ENCODE results near the gene ATP5PO.

ATP5PO gene

DNA sequence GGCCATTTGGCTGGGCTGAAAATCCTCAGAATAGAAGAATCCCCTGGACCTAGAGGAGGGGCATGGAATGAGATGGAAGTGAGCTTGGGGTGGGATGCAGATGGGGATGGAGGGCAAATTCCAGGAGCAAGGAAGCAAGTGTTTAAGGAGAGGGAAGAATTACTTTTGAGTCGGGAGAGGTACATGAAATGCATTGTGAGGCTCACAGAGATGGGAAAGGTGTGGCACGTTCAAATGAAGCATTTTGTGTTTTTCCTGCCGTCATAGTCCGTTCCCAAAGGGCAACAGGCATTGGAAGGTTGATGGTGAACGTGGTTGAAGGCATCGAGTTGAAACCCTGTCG is 30.5 kb downstream of the ATP5PO start:
- Histone ChIP-seq H3K27ac (ENCODE audit: low read length) (no peak overlapping the region), H3K27me3 (ENCODE audit: control insufficient read depth, insufficient read depth, low read length) (no peaks in the 10 kb centered on the region), H3K4me3 (ENCODE audit: low read length) (no peak overlapping the region), H3K9me3 (ENCODE audit: control insufficient read depth, insufficient read depth, low read length) (no peaks in the 10 kb centered on the region), H3K36me3 (ENCODE audit: control insufficient read depth, insufficient read depth, low read length) (no peaks in the 10 kb centered on the region), H3K4me1 (ENCODE audit: control insufficient read depth, insufficient read depth, low read length) (peaks cover 5% of the 10 kb centered on the region)
- WGBS (ENCODE audit: insufficient coverage, insufficient read length): no CpG with 5 or more reads among the region's 7 CpGs
- DNase-seq (ENCODE audit: low read depth, low spot score): no peak

DNA sequence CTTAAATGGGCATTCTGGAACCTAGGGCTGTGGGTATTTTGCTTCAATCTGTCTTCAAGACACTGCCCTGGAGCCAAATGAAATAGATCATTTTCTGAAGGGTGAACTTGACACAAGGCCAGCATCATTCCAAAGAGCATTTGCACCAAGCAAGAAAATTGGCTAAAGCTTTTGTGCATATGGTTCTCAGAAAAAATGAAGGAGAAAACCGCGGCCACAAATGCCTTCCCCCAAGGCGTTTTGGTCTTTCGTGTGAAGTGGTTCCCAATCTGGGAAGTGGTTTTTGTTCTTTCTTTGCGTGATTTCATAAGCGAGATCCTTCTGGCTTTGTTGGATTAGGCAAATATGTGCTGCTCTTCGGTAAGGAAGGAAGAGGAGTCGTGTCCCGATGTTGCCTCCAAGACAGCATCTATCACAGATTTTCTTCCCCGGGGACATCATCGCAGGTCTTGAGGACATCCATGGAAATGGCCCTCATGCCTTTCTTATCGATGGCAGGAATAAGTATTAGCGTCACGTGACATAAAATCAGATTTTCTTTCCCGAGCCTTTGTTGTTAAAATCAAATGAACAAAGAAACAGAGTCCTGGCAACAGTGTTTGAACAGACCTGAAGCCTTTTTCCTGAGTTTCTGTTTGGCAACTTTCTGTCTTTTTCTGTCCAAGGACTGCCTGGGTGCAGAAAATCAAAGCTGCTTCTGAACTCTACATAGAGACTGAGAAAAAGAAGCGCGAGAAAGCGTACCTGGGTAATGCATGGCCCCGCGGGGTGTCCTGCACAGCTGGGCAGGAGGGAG is 31.0 kb downstream of the ATP5PO start:
- H3K27ac ChIP-seq (ENCODE audit: low read length): no peak overlapping the region
- WGBS (ENCODE audit: insufficient coverage, insufficient read length): no CpG with 5 or more reads among the region's 20 CpGs
- H3K4me3 ChIP-seq (ENCODE audit: low read length): no peak overlapping the region

DNA sequence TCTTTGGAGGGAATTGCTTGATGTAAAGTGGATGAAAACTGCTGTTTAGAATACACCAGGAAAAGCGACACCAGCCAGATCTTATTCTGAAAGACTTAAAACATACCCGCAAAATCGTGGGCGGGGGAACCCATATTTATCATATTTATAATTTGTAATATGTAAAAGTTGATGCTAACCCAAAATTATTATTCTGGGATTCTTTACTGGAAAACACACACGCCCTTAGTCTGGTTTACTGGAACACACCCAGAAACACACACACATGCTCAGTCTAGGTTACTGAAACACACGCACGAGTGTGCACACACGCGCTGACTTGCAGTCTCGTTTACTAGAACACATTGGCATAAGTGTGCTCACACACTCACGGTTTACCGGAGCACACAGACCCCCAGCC is 32.5 kb downstream of the ATP5PO start:
- H3K36me3 ChIP-seq (ENCODE audit: control insufficient read depth, insufficient read depth, low read length): no peaks in the 10 kb centered on the region
- H3K9me3 ChIP-seq (ENCODE audit: control insufficient read depth, insufficient read depth, low read length): no peaks in the 10 kb centered on the region
- H3K4me1 ChIP-seq (ENCODE audit: control insufficient read depth, insufficient read depth, low read length): peaks cover 5% of the 10 kb centered on the region
- no CpG with 5 or more reads among the region's 12 CpGs for WGBS (ENCODE audit: insufficient coverage, insufficient read length)
- H3K4me3 ChIP-seq (ENCODE audit: low read length): no peak overlapping the region
- H3K27me3 ChIP-seq (ENCODE audit: control insufficient read depth, insufficient read depth, low read length): no peaks in the 10 kb centered on the region
- H3K27ac ChIP-seq (ENCODE audit: low read length): no peak overlapping the region
- no peak for DNase-seq (ENCODE audit: low read depth, low spot score)

More for the DNA sequence above, 31.0 kb downstream of the ATP5PO start:
- no peaks in the 10 kb centered on the region for H3K36me3 ChIP-seq (ENCODE audit: control insufficient read depth, insufficient read depth, low read length)
- no peaks in the 10 kb centered on the region for H3K9me3 ChIP-seq (ENCODE audit: control insufficient read depth, insufficient read depth, low read length)
- no peaks in the 10 kb centered on the region for H3K27me3 ChIP-seq (ENCODE audit: control insufficient read depth, insufficient read depth, low read length)
- no peak for DNase-seq (ENCODE audit: low read depth, low spot score)
- H3K4me1 ChIP-seq (ENCODE audit: control insufficient read depth, insufficient read depth, low read length): peaks cover 5% of the 10 kb centered on the region

DNA sequence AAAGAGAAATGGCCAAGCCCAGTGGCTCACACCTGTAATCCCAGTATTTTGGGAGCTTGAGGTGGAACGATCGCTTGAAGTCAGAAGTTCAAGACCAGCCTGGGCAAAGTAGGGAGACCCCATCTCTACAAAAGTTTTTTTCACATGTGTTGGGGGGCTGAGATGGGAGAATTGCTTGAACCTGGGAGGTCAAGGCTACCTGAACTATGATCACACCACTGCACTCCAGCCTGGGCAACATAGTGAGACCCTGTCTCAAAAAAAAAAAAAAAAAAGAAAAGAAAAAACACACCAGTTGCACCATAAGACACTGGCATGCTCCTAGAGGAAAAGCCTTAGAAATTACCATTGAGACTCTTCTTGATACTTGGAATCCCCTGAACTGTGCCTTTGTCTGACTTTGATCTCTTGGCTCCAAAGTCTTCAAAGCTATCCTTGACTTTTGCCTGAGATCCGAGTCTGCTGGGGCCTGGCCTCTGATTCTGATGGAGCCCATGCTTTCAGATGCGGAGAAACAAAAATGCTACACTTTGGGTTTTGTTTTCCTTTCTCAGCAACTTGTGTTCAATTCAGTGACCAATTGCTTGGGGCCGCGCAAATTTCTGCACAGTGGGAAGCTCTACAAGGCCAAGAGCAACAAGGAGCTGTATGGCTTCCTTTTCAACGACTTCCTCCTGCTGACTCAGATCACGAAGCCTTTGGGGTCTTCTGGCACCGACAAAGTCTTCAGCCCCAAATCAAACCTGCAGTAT is 33.7 kb downstream of the ATP5PO start:
- H3K4me3 ChIP-seq (ENCODE audit: low read length): no peak overlapping the region
- no peak overlapping the region for H3K27ac ChIP-seq (ENCODE audit: low read length)
- H3K9me3 ChIP-seq (ENCODE audit: control insufficient read depth, insufficient read depth, low read length): no peaks in the 10 kb centered on the region
- peaks cover 5% of the 10 kb centered on the region for H3K4me1 ChIP-seq (ENCODE audit: control insufficient read depth, insufficient read depth, low read length)
- no peaks in the 10 kb centered on the region for H3K36me3 ChIP-seq (ENCODE audit: control insufficient read depth, insufficient read depth, low read length)
- DNase-seq (ENCODE audit: low read depth, low spot score): no peak
- no CpG with 5 or more reads among the region's 9 CpGs for WGBS (ENCODE audit: insufficient coverage, insufficient read length)
- H3K27me3 ChIP-seq (ENCODE audit: control insufficient read depth, insufficient read depth, low read length): no peaks in the 10 kb centered on the region

DNA sequence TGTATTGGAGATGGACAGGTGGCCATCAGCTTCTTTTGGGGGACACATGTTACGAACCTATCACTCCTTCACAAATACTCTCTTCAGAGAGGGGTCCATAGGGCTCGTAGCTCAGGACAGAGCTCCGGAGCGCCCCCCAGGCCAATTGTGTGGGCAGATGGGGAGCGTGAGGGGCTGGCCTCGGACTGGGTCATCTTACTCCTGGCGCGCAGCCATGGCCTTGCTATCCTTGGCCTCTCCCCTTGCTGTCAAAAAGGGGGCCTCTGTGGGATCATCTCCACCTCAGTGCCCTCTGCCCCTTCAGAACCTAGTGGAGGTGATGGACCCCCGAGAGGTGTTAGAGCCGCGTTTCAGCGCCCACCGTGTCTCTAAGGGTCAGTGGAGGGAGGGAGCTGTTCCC is 35.0 kb downstream of the ATP5PO start:
- H3K27me3 ChIP-seq (ENCODE audit: control insufficient read depth, insufficient read depth, low read length): no peaks in the 10 kb centered on the region
- WGBS (ENCODE audit: insufficient coverage, insufficient read length): no CpG with 5 or more reads among the region's 13 CpGs
- H3K9me3 ChIP-seq (ENCODE audit: control insufficient read depth, insufficient read depth, low read length): no peaks in the 10 kb centered on the region
- H3K36me3 ChIP-seq (ENCODE audit: control insufficient read depth, insufficient read depth, low read length): no peaks in the 10 kb centered on the region
- H3K27ac ChIP-seq (ENCODE audit: low read length): no peak overlapping the region
- no peak overlapping the region for H3K4me3 ChIP-seq (ENCODE audit: low read length)
- H3K4me1 ChIP-seq (ENCODE audit: control insufficient read depth, insufficient read depth, low read length): peaks cover 5% of the 10 kb centered on the region
- DNase-seq (ENCODE audit: low read depth, low spot score): no peak

DNA sequence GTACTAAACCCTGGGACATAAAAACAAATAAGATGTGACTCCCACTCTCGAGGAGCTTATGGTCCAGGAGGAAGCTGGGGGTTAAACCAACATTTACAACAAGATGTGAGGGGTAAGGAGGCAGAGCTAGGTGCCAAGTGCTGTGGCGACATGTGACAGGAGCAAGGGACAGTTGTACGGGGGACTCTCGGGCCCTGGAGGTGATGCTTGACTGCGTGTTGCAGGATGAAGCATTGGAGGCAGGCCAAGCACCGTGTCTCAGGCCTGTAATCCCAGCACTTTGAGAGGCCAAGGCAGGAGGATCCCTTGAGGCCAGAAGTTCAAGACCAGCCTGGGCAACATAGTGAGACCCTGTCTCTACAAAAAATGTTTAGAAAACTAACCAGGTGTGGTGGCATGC is 36.8 kb downstream of the ATP5PO start:
- Histone ChIP-seq H3K9me3 (ENCODE audit: control insufficient read depth, insufficient read depth, low read length) (no peaks in the 10 kb centered on the region), H3K4me3 (ENCODE audit: low read length) (no peak overlapping the region), H3K4me1 (ENCODE audit: control insufficient read depth, insufficient read depth, low read length) (peaks cover 1% of the 10 kb centered on the region; the same call in 1 of the 2 replicates), H3K27me3 (ENCODE audit: control insufficient read depth, insufficient read depth, low read length) (no peaks in the 10 kb centered on the region), H3K27ac (ENCODE audit: low read length) (no peak overlapping the region), H3K36me3 (ENCODE audit: control insufficient read depth, insufficient read depth, low read length) (no peaks in the 10 kb centered on the region)
- no peak for DNase-seq (ENCODE audit: low read depth, low spot score)
- no CpG with 5 or more reads among the region's 6 CpGs for WGBS (ENCODE audit: insufficient coverage, insufficient read length)

DNA sequence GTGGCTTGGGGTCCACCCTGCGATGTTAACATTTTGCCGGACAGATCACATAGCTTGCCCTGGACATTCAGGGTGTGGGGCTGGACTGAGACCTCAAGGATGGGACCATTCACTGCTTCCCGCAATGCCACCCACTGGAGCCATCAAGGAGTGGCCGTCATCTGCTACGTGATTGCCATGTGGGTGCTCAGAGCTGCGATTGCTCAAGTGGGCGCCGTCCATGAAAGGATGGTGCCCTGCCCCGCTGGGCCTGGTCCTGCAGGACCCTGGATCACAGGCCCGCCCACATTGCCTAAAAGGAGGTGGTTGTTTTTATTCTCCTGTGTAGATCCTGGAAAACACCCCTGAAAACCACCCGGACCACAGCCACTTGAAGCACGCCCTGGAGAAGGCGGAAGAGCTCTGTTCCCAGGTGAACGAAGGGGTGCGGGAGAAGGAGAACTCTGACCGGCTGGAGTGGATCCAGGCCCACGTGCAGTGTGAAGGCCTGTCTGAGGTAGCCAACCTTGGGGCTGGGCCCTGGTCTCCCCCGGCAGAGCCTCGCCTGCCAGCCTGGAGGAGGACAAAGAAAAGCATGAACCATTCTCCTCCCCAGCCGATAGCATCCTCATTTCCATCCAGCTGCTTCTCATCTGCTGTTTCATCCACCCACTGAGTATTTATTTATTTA is 40.4 kb downstream of the ATP5PO start:
- Histone ChIP-seq H3K4me1 (ENCODE audit: control insufficient read depth, insufficient read depth, low read length) (no peaks in the 10 kb centered on the region), H3K27ac (ENCODE audit: low read length) (no peak overlapping the region), H3K36me3 (ENCODE audit: control insufficient read depth, insufficient read depth, low read length) (no peaks in the 10 kb centered on the region), H3K27me3 (ENCODE audit: control insufficient read depth, insufficient read depth, low read length) (no peaks in the 10 kb centered on the region), H3K4me3 (ENCODE audit: low read length) (no peak overlapping the region), H3K9me3 (ENCODE audit: control insufficient read depth, insufficient read depth, low read length) (no peaks in the 10 kb centered on the region)
- WGBS (ENCODE audit: insufficient coverage, insufficient read length): no CpG with 5 or more reads among the region's 20 CpGs
- DNase-seq (ENCODE audit: low read depth, low spot score): no peak

DNA sequence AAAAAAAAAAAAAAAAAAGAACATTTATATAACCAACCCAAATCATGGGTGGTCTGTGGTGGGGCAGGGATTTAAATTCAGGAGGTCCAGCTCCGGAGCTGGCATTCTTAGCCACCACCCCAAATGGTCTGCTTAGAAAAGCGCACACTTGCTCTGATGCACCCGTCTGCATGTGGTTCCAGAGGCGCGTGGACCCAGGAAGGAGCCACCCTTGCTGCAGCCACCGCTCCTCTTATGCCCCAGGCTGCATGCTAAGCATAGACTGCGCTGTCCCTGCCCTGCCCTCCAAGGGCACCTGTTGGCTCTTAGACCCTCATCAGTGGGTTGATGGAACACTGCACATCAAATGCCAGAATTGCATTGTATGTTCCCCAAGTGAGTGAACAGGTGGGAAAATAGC is 41.4 kb downstream of the ATP5PO start:
- Histone ChIP-seq H3K9me3 (ENCODE audit: control insufficient read depth, insufficient read depth, low read length) (no peaks in the 10 kb centered on the region), H3K36me3 (ENCODE audit: control insufficient read depth, insufficient read depth, low read length) (no peaks in the 10 kb centered on the region), H3K4me1 (ENCODE audit: control insufficient read depth, insufficient read depth, low read length) (no peaks in the 10 kb centered on the region), H3K27me3 (ENCODE audit: control insufficient read depth, insufficient read depth, low read length) (no peaks in the 10 kb centered on the region), H3K27ac (ENCODE audit: low read length) (no peak overlapping the region), H3K4me3 (ENCODE audit: low read length) (no peak overlapping the region)
- no peak for DNase-seq (ENCODE audit: low read depth, low spot score)
- WGBS (ENCODE audit: insufficient coverage, insufficient read length): no CpG with 5 or more reads among the region's 7 CpGs

DNA sequence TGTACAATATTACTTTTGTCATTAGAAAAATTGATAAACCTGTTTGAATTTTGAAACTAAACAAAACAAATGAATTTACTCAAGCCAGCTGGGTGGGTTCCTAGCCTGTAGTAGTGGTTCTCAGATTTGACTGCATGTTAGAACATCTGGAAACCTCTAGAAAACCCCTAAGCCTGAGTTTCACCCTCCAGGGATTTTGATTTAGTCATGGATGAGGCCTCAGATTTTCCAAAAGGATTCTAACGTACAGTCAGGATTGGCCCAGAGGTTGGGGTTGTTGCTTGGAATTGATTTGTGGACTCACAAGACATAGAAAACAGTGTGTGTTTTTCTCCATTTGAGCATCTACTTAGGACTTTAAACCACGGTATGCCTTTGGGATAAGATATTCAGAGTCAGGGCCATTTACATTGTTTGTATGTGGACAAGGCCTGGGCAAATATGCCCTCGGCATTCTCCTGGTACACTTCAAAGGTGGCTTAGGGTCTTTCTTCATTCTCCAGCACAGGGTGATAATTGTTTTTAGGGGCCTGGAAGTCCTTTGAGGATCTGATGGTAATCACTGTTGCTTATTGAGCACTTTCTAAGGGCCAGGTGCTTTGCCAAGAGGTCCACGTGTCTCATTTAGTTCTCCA is 42.6 kb downstream of the ATP5PO start:
- H3K27ac ChIP-seq (ENCODE audit: low read length): no peak overlapping the region
- H3K4me3 ChIP-seq (ENCODE audit: low read length): no peak overlapping the region
- H3K27me3 ChIP-seq (ENCODE audit: control insufficient read depth, insufficient read depth, low read length): no peaks in the 10 kb centered on the region
- no peaks in the 10 kb centered on the region for H3K36me3 ChIP-seq (ENCODE audit: control insufficient read depth, insufficient read depth, low read length)
- no CpG with 5 or more reads among the region's 4 CpGs for WGBS (ENCODE audit: insufficient coverage, insufficient read length)
- no peaks in the 10 kb centered on the region for H3K9me3 ChIP-seq (ENCODE audit: control insufficient read depth, insufficient read depth, low read length)
- H3K4me1 ChIP-seq (ENCODE audit: control insufficient read depth, insufficient read depth, low read length): no peaks in the 10 kb centered on the region
- DNase-seq (ENCODE audit: low read depth, low spot score): no peak

- no peak overlapping the region for H3K4me3 ChIP-seq (ENCODE audit: low read length)
- H3K27me3 ChIP-seq (ENCODE audit: control insufficient read depth, insufficient read depth, low read length): no peaks in the 10 kb centered on the region
- DNase-seq (ENCODE audit: low read depth, low spot score): no peak
- H3K4me1 ChIP-seq (ENCODE audit: control insufficient read depth, insufficient read depth, low read length): no peaks in the 10 kb centered on the region
- no peak overlapping the region for H3K27ac ChIP-seq (ENCODE audit: low read length)
- no peaks in the 10 kb centered on the region for H3K36me3 ChIP-seq (ENCODE audit: control insufficient read depth, insufficient read depth, low read length)
- no CpG with 5 or more reads among the region's 5 CpGs for WGBS (ENCODE audit: insufficient coverage, insufficient read length)
- no peaks in the 10 kb centered on the region for H3K9me3 ChIP-seq (ENCODE audit: control insufficient read depth, insufficient read depth, low read length)
Observed at GRCh38 chr21:33871171-33871570, 44.4 kb downstream of the ATP5PO start.
